PFSK-1 (cell line): ENCODE data around the gene ZNF655.

Experiments
- POLR2AphosphoS5 ChIP-seq: IDR thresholded peaks from 2 replicates; pipeline ENCODE4 v1.6.1; 2012; ENCODE audit warnings: low read depth, mild to moderate bottlenecking, control low read depth, low read length, moderate library complexity
- SIN3A ChIP-seq: IDR thresholded peaks from 2 replicates; pipeline ENCODE4 v1.6.1; 2012; ENCODE audit warnings: mild to moderate bottlenecking, low read length, moderate library complexity, borderline replicate concordance; ENCODE audit not compliant: insufficient read depth
- TAF1 ChIP-seq: IDR thresholded peaks from 2 replicates; pipeline ENCODE4 v1.6.1; 2012; ENCODE audit warnings: low read length, control low read depth, borderline replicate concordance; ENCODE audit not compliant: insufficient read depth
- TF ChIP-seq, protein P1 (sequence below), 2 experiments: IDR thresholded peaks; 2 replicates each; pipeline versions ENCODE4 v1.6.1 to v1.8.0; 2011 to 2012; ENCODE audit warnings: low read depth in 2 of 2, low read length in 2 of 2, control low read depth in 1 of 2, inconsistent platforms in 1 of 2, mild to moderate bottlenecking in 1 of 2, moderate library complexity in 1 of 2; ENCODE audit not compliant: insufficient read depth in 1 of 2

DNA sequence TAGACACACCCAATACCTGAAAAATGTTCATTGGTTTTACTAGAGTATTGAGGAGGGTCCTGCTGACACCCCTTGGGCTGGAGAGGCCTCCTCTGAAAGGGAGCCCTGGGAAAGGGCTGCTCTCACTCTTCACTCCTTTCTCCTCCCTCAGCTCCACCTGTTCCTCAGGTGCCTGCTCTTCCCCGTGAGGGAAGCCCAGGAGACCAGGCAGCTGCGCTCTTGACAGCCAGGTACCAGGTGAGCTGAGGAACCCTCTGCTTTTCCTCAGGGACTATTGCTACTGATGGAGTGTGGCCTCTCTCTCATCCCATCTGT lies 3.3 kb downstream of the ZNF655 start:
- TF ChIP-seq, protein P1, sequence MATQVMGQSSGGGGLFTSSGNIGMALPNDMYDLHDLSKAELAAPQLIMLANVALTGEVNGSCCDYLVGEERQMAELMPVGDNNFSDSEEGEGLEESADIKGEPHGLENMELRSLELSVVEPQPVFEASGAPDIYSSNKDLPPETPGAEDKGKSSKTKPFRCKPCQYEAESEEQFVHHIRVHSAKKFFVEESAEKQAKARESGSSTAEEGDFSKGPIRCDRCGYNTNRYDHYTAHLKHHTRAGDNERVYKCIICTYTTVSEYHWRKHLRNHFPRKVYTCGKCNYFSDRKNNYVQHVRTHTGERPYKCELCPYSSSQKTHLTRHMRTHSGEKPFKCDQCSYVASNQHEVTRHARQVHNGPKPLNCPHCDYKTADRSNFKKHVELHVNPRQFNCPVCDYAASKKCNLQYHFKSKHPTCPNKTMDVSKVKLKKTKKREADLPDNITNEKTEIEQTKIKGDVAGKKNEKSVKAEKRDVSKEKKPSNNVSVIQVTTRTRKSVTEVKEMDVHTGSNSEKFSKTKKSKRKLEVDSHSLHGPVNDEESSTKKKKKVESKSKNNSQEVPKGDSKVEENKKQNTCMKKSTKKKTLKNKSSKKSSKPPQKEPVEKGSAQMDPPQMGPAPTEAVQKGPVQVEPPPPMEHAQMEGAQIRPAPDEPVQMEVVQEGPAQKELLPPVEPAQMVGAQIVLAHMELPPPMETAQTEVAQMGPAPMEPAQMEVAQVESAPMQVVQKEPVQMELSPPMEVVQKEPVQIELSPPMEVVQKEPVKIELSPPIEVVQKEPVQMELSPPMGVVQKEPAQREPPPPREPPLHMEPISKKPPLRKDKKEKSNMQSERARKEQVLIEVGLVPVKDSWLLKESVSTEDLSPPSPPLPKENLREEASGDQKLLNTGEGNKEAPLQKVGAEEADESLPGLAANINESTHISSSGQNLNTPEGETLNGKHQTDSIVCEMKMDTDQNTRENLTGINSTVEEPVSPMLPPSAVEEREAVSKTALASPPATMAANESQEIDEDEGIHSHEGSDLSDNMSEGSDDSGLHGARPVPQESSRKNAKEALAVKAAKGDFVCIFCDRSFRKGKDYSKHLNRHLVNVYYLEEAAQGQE (IDR thresholded peaks at IDR 0.05; ENCODE audit: insufficient read depth in 1 of 2, low read depth in 2 of 2, low read length in 2 of 2) = no peak
- TF ChIP-seq SIN3A (no peak), POLR2AphosphoS5 (no peak), TAF1 (no peak)
